Measurements from ENCODE around the gene IL18R1. TPM values are rescaled to one million over a fixed set of nuclear protein-coding genes. Genes with fewer than 3 reads are reported as not detected.

Gene IL18R1
- polyA plus RNA-seq, 4 donors, result 0.49 to 3.2 (median 2.7) TPM

GRCh38 chr2:102342888-102343287 is 12.7 kb upstream of the IL18R1 start:
- no peak for DNase-seq (ENCODE audit: low read depth in 4 of 4, low spot score in 3 of 4)

- no peak for DNase-seq (ENCODE audit: low read depth in 4 of 4, low spot score in 3 of 4)
Observed at GRCh38 chr2:102344397-102344796, 11.2 kb upstream of the IL18R1 start.

- DNase-seq (ENCODE audit: low read depth in 4 of 4, low spot score in 3 of 4), result no peak
Observed at GRCh38 chr2:102345329-102345920, 10.2 kb upstream of the IL18R1 start.

- DNase-seq (ENCODE audit: low read depth in 4 of 4, low spot score in 3 of 4), result no peak
Observed at GRCh38 chr2:102346381-102347130, 9.0 kb upstream of the IL18R1 start.

- DNase-seq (ENCODE audit: low read depth in 4 of 4, low spot score in 3 of 4), result no peak
Observed at GRCh38 chr2:102350137-102350793, 5.3 kb upstream of the IL18R1 start.

GRCh38 chr2:102356381-102356712 is 751 bp downstream of the IL18R1 start:
- no peak for DNase-seq (ENCODE audit: low read depth in 4 of 4, low spot score in 3 of 4)

GRCh38 chr2:102356741-102357140 is 1.1 kb downstream of the IL18R1 start:
- DNase-seq (ENCODE audit: low read depth in 4 of 4, low spot score in 3 of 4), result no peak

GRCh38 chr2:102357937-102358336 is 2.3 kb downstream of the IL18R1 start:
- DNase-seq (ENCODE audit: low read depth in 4 of 4, low spot score in 3 of 4), result no peak

GRCh38 chr2:102358496-102358895 is 2.9 kb downstream of the IL18R1 start:
- DNase-seq (ENCODE audit: low read depth in 4 of 4, low spot score in 3 of 4), result no peak

- DNase-seq (ENCODE audit: low read depth in 4 of 4, low spot score in 3 of 4), result no peak
Observed at GRCh38 chr2:102359527-102359926, 3.9 kb downstream of the IL18R1 start.

- DNase-seq (ENCODE audit: low read depth in 4 of 4, low spot score in 3 of 4), result no peak
Observed at GRCh38 chr2:102361632-102362241, 6.1 kb downstream of the IL18R1 start.

- DNase-seq (ENCODE audit: low read depth in 4 of 4, low spot score in 3 of 4), result no peak
Observed at GRCh38 chr2:102365763-102366162, 10.2 kb downstream of the IL18R1 start.

GRCh38 chr2:102366406-102367112 is 11.0 kb downstream of the IL18R1 start:
- DNase-seq (ENCODE audit: low read depth in 4 of 4, low spot score in 3 of 4), result no peak

- DNase-seq (ENCODE audit: low read depth in 4 of 4, low spot score in 3 of 4), result no peak
Observed at GRCh38 chr2:102367331-102367971, 11.9 kb downstream of the IL18R1 start.

- DNase-seq (ENCODE audit: low read depth in 4 of 4, low spot score in 3 of 4), result no peak
Observed at GRCh38 chr2:102368461-102369109, 13.0 kb downstream of the IL18R1 start.

- DNase-seq (ENCODE audit: low read depth in 4 of 4, low spot score in 3 of 4), result no peak
Observed at GRCh38 chr2:102369866-102370265, 14.3 kb downstream of the IL18R1 start.

- DNase-seq (ENCODE audit: low read depth in 4 of 4, low spot score in 3 of 4), result no peak
Observed at GRCh38 chr2:102376052-102376591, 20.5 kb downstream of the IL18R1 start.

GRCh38 chr2:102383722-102384121 is 28.1 kb downstream of the IL18R1 start:
- no peak for DNase-seq (ENCODE audit: low read depth in 4 of 4, low spot score in 3 of 4)

GRCh38 chr2:102385522-102385921 is 29.9 kb downstream of the IL18R1 start:
- no peak for DNase-seq (ENCODE audit: low read depth in 4 of 4, low spot score in 3 of 4)

- no peak for DNase-seq (ENCODE audit: low read depth in 4 of 4, low spot score in 3 of 4)
Observed at GRCh38 chr2:102386004-102386403, 30.4 kb downstream of the IL18R1 start.
